ENCODE results near the gene WDR70. TPM values are rescaled to one million over a fixed set of nuclear protein-coding genes. Genes with fewer than 3 reads are reported as not detected.
A peak's percentile ranks its signal among the peaks of the same experiment; 100 is the strongest.

Gene WDR70
- total RNA-seq, 2 donors from 2014 or later = 34.2 to 36.1 TPM

- Mint-ChIP-seq H3K36me3 (ENCODE audit: low read depth) (peaks cover 10% of the 10 kb centered on the region), H3K27ac (peak overlapping the region; percentile 27), H3K4me1 (no peaks in the 10 kb centered on the region), H3K4me3 (no peak overlapping the region), H3K27me3 (ENCODE audit: insufficient read depth) (no peaks in the 10 kb centered on the region), H3K9me3 (peaks cover 7% of the 10 kb centered on the region)
- WGBS, 2 experiments (ENCODE audit: insufficient coverage in 1 of 2, insufficient read length in 1 of 2) = 82% methylated on average over 1 of the region's 1 CpG; no CpG with 5 or more reads in 1 of the 2 experiments
- DNase-seq = no peak
- Histone ChIP-seq H3K27me3 (ENCODE audit: control insufficient read depth, insufficient read depth, low read length, poor library complexity, severe bottlenecking) (no peaks in the 10 kb centered on the region), H3K36me3 (ENCODE audit: control insufficient read depth, insufficient read depth, low read length) (no peaks in the 10 kb centered on the region), H3K4me3 (ENCODE audit: low read length) (no peak overlapping the region), H3K9me3 (ENCODE audit: control insufficient read depth, low read length) (no peaks in the 10 kb centered on the region), H3K9ac (ENCODE audit: extremely low read depth, low read length, poor library complexity, severe bottlenecking) (no peak overlapping the region), H3K4me1 (ENCODE audit: control insufficient read depth, insufficient read depth, low read length) (no peaks in the 10 kb centered on the region), H3K27ac (ENCODE audit: low read depth, low read length) (no peak overlapping the region)
- no peak for TF ChIP-seq CTCF (conservative IDR thresholded peaks at IDR 0.05)
These were observed 225.2 kb downstream of the WDR70 start for GRCh38 chr5:37604290-37604689.

- peaks cover 6% of the 10 kb centered on the region for H3K36me3 Mint-ChIP-seq (ENCODE audit: low read depth)
- Histone ChIP-seq H3K27me3 (ENCODE audit: control insufficient read depth, insufficient read depth, low read length, poor library complexity, severe bottlenecking) (no peaks in the 10 kb centered on the region), H3K4me3 (ENCODE audit: low read length) (no peak overlapping the region), H3K9ac (ENCODE audit: extremely low read depth, low read length, poor library complexity, severe bottlenecking) (no peak overlapping the region), H3K36me3 (ENCODE audit: control insufficient read depth, insufficient read depth, low read length) (no peaks in the 10 kb centered on the region), H3K27ac (ENCODE audit: low read depth, low read length) (no peak overlapping the region), H3K9me3 (ENCODE audit: control insufficient read depth, low read length) (no peaks in the 10 kb centered on the region), H3K4me1 (ENCODE audit: control insufficient read depth, insufficient read depth, low read length) (no peaks in the 10 kb centered on the region)
- H3K4me3 Mint-ChIP-seq = no peak overlapping the region
- no peaks in the 10 kb centered on the region for H3K27me3 Mint-ChIP-seq (ENCODE audit: insufficient read depth)
- H3K27ac Mint-ChIP-seq = no peak overlapping the region
- no peak for TF ChIP-seq CTCF (conservative IDR thresholded peaks at IDR 0.05)
- no peaks in the 10 kb centered on the region for H3K4me1 Mint-ChIP-seq
- H3K9me3 Mint-ChIP-seq = peaks cover 4% of the 10 kb centered on the region
- no peak for DNase-seq
- 100% methylated on average over 1 of the region's 1 CpG; no CpG with 5 or more reads in 1 of the 2 experiments for WGBS, 2 experiments (ENCODE audit: insufficient coverage in 1 of 2, insufficient read length in 1 of 2)
These were observed 227.0 kb downstream of the WDR70 start for GRCh38 chr5:37606148-37606547.

GRCh38 chr5:37606632-37607248 lies 227.6 kb downstream of the WDR70 start:
- no peaks in the 10 kb centered on the region for H3K4me1 ChIP-seq (ENCODE audit: control insufficient read depth, insufficient read depth, low read length)
- Mint-ChIP-seq H3K4me1 (no peaks in the 10 kb centered on the region), H3K36me3 (ENCODE audit: low read depth) (peaks cover 2% of the 10 kb centered on the region), H3K27ac (no peak overlapping the region), H3K4me3 (no peak overlapping the region), H3K9me3 (no peaks in the 10 kb centered on the region), H3K27me3 (ENCODE audit: insufficient read depth) (no peaks in the 10 kb centered on the region)
- H3K9me3 ChIP-seq (ENCODE audit: control insufficient read depth, low read length) = no peaks in the 10 kb centered on the region
- TF ChIP-seq CTCF (conservative IDR thresholded peaks at IDR 0.05) = no peak
- H3K27ac ChIP-seq (ENCODE audit: low read depth, low read length) = no peak overlapping the region
- H3K9ac ChIP-seq (ENCODE audit: extremely low read depth, low read length, poor library complexity, severe bottlenecking) = no peak overlapping the region
- H3K27me3 ChIP-seq (ENCODE audit: control insufficient read depth, insufficient read depth, low read length, poor library complexity, severe bottlenecking) = no peaks in the 10 kb centered on the region
- WGBS, 2 experiments (ENCODE audit: insufficient coverage in 1 of 2, insufficient read length in 1 of 2) = 90 to 95% methylated on average over 2 of the region's 2 CpGs
- no peak for DNase-seq
- no peak overlapping the region for H3K4me3 ChIP-seq (ENCODE audit: low read length)
- H3K36me3 ChIP-seq (ENCODE audit: control insufficient read depth, insufficient read depth, low read length) = no peaks in the 10 kb centered on the region
